ENCODE measurements around the gene CTNNBL1.

DNA sequence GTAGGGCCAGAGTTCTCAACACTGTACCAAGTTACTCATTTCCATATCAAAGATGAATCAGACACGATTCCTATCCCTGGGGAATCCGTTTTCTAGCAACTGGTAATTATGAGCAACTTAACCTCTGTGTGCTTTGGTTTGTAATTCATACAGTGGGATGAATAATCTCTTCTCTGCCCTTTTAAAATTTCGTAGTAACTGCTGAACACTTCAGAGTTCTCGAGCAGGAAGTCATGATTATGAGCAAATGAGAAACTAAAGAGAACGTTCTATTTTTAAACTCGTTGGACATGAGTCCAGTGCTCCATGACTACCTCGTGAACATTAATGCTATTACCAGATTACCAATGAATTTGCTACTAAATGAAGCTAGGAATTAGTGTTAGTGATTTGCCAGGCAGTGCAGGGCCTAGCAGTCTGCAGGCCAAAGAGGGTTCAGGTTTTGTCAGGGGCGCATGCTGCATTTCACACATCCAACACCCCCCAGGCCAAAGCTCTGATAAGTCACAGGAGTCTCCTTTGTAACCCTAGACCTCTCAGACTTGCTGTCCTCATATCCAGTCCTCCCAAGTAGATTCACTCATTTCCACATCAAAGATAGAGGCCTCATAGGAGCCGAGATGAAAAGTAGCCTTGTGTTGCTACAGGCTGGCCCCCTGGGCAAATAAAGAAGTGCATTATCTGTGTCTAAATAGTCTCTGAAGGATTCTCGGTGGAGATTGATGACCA, 163.3 kb downstream of the CTNNBL1 start:
- TF ChIP-seq, protein P1, sequence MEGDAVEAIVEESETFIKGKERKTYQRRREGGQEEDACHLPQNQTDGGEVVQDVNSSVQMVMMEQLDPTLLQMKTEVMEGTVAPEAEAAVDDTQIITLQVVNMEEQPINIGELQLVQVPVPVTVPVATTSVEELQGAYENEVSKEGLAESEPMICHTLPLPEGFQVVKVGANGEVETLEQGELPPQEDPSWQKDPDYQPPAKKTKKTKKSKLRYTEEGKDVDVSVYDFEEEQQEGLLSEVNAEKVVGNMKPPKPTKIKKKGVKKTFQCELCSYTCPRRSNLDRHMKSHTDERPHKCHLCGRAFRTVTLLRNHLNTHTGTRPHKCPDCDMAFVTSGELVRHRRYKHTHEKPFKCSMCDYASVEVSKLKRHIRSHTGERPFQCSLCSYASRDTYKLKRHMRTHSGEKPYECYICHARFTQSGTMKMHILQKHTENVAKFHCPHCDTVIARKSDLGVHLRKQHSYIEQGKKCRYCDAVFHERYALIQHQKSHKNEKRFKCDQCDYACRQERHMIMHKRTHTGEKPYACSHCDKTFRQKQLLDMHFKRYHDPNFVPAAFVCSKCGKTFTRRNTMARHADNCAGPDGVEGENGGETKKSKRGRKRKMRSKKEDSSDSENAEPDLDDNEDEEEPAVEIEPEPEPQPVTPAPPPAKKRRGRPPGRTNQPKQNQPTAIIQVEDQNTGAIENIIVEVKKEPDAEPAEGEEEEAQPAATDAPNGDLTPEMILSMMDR (conservative IDR thresholded peaks at IDR 0.05; ENCODE audit: low read depth in 2 of 2) = no peak
- TF ChIP-seq EZH2 (IDR thresholded peaks at IDR 0.05; ENCODE audit: low read depth, unreplicated experiment) (no peak), EZH2phosphoT487 (IDR thresholded peaks at IDR 0.05; ENCODE audit: unreplicated experiment) (no peak), JUNB (IDR thresholded peaks at IDR 0.05; ENCODE audit: unreplicated experiment) (no peak), POLR2AphosphoS5 (IDR thresholded peaks at IDR 0.05; ENCODE audit: low read depth) (no peak)
- TF ChIP-seq, protein P2, sequence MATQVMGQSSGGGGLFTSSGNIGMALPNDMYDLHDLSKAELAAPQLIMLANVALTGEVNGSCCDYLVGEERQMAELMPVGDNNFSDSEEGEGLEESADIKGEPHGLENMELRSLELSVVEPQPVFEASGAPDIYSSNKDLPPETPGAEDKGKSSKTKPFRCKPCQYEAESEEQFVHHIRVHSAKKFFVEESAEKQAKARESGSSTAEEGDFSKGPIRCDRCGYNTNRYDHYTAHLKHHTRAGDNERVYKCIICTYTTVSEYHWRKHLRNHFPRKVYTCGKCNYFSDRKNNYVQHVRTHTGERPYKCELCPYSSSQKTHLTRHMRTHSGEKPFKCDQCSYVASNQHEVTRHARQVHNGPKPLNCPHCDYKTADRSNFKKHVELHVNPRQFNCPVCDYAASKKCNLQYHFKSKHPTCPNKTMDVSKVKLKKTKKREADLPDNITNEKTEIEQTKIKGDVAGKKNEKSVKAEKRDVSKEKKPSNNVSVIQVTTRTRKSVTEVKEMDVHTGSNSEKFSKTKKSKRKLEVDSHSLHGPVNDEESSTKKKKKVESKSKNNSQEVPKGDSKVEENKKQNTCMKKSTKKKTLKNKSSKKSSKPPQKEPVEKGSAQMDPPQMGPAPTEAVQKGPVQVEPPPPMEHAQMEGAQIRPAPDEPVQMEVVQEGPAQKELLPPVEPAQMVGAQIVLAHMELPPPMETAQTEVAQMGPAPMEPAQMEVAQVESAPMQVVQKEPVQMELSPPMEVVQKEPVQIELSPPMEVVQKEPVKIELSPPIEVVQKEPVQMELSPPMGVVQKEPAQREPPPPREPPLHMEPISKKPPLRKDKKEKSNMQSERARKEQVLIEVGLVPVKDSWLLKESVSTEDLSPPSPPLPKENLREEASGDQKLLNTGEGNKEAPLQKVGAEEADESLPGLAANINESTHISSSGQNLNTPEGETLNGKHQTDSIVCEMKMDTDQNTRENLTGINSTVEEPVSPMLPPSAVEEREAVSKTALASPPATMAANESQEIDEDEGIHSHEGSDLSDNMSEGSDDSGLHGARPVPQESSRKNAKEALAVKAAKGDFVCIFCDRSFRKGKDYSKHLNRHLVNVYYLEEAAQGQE (IDR thresholded peaks at IDR 0.05; ENCODE audit: unreplicated experiment) = no peak
- TF ChIP-seq, protein P3, sequence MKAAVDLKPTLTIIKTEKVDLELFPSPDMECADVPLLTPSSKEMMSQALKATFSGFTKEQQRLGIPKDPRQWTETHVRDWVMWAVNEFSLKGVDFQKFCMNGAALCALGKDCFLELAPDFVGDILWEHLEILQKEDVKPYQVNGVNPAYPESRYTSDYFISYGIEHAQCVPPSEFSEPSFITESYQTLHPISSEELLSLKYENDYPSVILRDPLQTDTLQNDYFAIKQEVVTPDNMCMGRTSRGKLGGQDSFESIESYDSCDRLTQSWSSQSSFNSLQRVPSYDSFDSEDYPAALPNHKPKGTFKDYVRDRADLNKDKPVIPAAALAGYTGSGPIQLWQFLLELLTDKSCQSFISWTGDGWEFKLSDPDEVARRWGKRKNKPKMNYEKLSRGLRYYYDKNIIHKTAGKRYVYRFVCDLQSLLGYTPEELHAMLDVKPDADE (IDR thresholded peaks at IDR 0.05) = no peak

Measured in GM23338 (cell line).